ENCODE measurements around the gene CYP4F22. TPM values are rescaled to one million over a fixed set of nuclear protein-coding genes. Genes with fewer than 3 reads are reported as not detected.
A peak's percentile ranks its signal among the peaks of the same experiment; 100 is the strongest.
"Not testable (repeated sequence)": the region's sequence is repeated elsewhere in the genome, so short reads cannot be mapped to it uniquely, and the experiment has no call there.

CYP4F22 gene
- total RNA-seq: not detected
- long read RNA-seq: 0 reads

GRCh38 chr19:15508035-15508710 lies at the start of gene CYP4F22:
TSS of gene CYP4F22 (plus strand) at chr19:15508525. CDS start at chr19:15525337, 16,812 bp downstream.
- ATAC-seq: no peak
- intact Hi-C loops (cut with DNase I): no loop called here

DNA sequence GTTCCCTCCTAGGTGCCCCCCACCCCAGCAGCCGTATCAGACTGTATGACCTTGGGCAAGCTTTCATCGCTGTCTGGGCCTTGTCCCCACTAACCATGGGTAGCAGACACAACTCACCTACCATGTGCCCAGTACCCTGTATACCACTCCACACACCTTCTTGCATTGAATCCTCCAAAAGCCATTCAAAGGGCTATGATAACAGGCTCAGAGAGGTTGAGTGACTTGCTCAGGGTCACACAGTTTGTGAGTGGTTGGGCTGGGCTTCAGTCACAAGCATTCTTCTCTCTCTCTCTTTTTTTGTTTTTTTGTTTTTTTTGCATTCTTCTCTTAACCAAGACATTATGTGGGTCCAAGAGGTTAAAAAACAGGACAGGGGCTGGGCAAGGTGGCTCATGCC lies 46.6 kb upstream of the CYP4F22 start:
- intact Hi-C loops (cut with DNase I): no loop called here
- ATAC-seq: no peak

More at GRCh38 chr19:15508035-15508710, at the start of gene CYP4F22:
- no peak for DNase-seq (ENCODE audit: missing footprints)

GRCh38 chr19:15463861-15464371 lies 44.4 kb upstream of the CYP4F22 start:
- intact Hi-C loops (cut with DNase I): no loop called here
- DNase-seq (ENCODE audit: missing footprints) (peak; percentile 78), ATAC-seq (peak; percentile 49)

More for the DNA sequence above, 46.6 kb upstream of the CYP4F22 start:
- no peak for DNase-seq (ENCODE audit: missing footprints)

- intact Hi-C loops (cut with DNase I): no loop called here
- DNase-seq (ENCODE audit: missing footprints): no peak
- peak; percentile 15 for ATAC-seq
Observed at GRCh38 chr19:15464394-15465385, 43.6 kb upstream of the CYP4F22 start, which contains the start of gene RASAL3. TSS of gene RASAL3 (minus strand) at chr19:15464544. CDS start at chr19:15464358, 186 bp downstream.

DNA sequence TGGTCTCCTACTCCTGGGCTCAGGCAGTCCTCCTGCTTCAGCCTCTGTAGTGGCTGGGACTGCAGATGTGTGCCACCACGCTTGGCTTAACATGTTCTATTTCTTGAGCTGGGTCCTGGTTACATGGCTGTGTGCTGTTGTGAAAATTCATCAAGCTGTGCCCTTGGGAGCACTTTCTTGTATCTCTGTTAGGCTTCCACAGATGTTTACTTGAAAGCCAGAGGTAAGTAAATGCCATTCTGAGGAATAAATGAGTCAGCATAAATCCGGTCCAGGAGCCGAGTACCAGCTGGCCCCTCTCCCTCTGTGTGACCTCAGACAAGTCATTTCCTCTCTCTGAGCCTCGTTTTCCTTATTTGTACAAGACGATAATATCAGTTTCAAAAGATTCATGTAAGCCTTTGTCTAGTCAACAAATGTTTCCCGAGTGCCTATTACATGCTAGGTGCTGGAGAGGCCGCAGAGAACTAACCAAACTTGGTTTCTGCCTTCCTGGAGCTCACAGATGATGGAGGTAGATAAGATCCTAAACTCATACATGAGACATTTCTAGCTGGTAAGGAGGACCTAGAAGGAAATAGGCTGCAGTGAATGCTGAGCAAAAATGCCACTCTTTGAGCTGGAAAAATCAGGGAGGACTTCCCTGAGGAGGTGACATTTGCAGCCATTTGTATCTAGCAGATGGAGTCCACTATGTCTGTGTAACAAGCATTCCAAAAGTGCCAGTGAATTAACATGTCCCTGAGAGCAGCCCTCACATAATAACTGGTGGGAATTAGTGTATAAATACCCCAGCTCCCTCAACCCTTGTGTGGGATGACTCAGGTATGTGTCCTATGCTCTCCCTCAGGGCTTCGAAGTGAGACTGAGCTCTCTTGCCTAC lies 41.2 kb upstream of the CYP4F22 start:
- no peak for DNase-seq (ENCODE audit: missing footprints)
- intact Hi-C loops (cut with DNase I): no loop called here
- no peak for ATAC-seq

DNA sequence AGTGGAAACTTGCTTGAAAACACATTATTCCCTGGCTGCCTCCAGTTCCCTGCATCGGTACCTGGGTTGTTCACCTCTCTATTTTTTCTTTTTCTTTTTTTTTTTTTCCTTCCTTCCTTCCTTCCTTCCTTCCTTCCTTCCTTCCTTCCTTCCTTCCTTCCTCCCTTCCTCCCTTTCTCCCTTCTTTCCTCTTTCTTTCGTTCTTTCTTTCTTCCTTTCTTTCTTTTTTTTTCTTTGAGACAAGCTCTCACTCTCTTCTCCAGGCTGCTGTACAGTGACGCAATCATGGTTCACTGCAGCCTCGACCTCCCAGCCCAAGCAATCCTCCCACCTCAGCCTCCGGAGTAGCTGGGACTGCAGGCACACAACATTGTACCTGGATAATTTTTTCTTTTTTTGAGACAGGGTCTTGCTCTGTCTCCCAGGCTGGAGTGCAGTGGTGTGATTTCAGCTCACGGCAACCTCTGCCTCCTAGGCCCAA lies 40.6 kb upstream of the CYP4F22 start:
- intact Hi-C loops (cut with DNase I): no loop called here
- ATAC-seq: no peak

DNA sequence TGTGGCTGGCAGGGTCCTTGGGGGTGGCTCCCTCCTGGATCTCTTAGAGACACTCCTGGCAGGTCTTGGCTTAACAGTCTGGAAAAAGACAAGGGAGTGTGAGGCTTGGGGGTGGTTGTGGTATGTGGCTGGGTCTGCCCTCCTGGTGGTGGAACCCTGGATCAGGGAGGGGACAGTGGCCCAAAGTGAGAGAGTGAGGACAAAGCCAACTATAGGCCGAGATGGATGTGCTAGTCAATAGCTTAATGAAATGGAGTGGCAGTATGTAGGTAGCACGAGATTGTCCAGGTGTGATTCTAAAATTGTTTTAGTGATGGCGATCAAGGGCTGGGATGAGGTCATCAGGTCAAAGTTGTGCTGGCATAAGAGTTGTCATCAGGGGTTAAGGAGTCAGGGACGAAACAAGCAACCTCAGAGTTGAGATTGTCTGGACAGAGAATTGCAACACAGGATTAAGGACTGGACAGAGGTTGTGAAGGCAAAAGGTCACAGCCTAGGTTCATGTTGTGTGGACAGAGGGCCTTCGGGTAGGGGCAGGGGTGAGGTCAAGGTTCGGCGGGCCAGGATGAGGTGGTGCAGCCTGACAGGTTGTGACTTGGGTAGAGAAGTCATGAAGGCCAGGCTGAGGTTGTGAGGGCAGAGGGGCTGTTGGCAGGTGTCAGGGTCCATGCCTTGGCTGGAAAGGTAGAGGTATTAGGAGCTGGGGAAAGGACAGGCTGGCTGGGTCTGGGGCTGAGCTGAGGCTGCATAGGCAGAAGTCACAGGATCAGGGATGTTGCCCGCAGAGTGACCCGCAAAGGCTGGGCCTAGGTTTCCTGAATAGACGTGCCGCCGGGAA lies 39.4 kb upstream of the CYP4F22 start:
- ATAC-seq: peak; percentile 20
- intact Hi-C loops (cut with DNase I): no loop called here
- no peak for DNase-seq (ENCODE audit: missing footprints)

More for the DNA sequence above, 40.6 kb upstream of the CYP4F22 start:
- DNase-seq (ENCODE audit: missing footprints): no peak

DNA sequence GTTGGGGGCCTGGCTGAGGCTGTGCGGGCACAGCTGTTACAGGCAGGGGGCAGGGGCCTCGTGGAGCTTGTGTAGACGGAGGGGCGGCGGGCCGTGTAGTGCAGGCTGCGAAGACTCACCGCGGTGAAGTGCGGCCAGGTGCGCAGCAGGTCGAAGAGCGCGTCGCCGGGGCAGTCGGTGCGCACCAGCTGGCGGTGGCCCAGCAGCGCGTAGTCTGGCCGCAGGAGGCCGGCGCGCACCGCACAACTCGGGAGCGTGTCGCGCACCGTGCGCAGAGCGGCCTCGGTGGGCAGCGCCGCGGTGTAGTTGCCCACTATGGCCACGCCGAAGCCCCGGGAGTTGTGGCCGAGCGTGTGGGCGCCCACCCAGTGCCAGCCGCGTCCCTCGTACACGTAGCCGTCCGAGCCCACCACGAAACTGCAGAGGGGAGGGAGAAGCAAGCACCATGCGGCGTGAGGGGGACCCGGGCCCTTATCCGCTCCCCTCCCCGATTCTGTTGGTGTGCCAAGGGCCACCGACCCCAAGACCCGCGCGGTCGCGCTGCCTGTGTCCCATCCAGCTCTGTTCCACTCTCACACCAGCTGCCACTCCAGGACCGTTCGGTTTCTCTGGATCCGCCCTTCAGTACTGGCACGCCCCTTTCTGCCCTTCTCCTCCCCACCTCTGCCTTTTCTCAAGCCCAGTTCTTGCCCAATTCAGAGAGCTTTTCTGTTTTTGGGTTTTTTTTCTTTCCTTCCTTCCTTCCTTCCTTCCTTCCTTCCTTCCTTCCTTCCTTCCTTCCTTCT lies 38.6 kb upstream of the CYP4F22 start:
- ATAC-seq (no peak), DNase-seq (ENCODE audit: missing footprints) (no peak)
- intact Hi-C loops (cut with DNase I): no loop called here

GRCh38 chr19:15471639-15472101 lies 36.7 kb upstream of the CYP4F22 start:
- ATAC-seq (no peak), DNase-seq (ENCODE audit: missing footprints) (no peak)
- intact Hi-C loops (cut with DNase I): no loop called here

DNA sequence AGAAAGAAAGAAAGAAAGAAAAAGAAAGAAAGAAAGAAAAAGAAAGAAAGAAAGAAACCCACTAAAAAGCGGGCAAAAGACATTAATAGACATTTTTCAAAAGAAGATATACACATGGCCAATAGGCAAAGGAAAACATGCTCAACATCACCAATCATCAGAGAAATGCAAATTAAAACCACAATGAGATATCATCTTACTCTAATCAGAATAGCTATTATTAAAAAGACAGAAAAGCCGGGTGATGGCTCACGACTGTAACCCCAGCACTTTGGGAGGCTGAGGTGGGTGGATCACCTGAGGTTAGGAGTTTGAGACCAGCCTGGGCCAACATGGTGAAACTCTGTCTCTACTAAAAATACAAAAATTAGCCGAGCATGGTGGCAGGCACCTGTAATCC lies 34.5 kb upstream of the CYP4F22 start:
- ATAC-seq; intact Hi-C loops (cut with DNase I); DNase-seq (ENCODE audit: missing footprints): not testable (repeated sequence)

DNA sequence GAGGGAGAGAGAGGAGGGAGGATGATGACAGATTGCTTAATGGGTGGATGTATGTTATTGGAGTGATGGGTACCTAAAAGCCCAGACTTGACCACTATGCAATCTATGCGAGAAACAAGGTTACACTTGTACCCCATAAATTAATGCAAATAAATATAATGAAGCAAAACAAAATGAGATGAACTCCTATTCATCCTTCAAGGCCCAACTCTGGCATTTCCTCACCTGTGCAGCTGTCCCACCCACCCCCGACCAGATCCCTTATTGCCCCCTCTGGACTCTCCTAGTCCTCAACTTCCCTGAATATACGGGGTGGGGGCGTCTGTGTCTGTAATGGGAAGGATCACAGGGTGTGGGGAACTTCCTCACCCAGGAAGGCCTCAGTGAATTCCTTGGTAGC lies 33.2 kb upstream of the CYP4F22 start:
- ATAC-seq: no peak
- DNase-seq (ENCODE audit: missing footprints): no peak
- intact Hi-C loops (cut with DNase I): no loop called here

GRCh38 chr19:15475611-15476010 lies 32.7 kb upstream of the CYP4F22 start:
- no peak for DNase-seq (ENCODE audit: missing footprints)
- intact Hi-C loops (cut with DNase I): no loop called here

GRCh38 chr19:15476325-15476724 lies 32.0 kb upstream of the CYP4F22 start:
- intact Hi-C loops (cut with DNase I): no loop called here
- ATAC-seq (no peak), DNase-seq (ENCODE audit: missing footprints) (no peak)

More at GRCh38 chr19:15475611-15476010, 32.7 kb upstream of the CYP4F22 start:
- ATAC-seq: no peak

DNA sequence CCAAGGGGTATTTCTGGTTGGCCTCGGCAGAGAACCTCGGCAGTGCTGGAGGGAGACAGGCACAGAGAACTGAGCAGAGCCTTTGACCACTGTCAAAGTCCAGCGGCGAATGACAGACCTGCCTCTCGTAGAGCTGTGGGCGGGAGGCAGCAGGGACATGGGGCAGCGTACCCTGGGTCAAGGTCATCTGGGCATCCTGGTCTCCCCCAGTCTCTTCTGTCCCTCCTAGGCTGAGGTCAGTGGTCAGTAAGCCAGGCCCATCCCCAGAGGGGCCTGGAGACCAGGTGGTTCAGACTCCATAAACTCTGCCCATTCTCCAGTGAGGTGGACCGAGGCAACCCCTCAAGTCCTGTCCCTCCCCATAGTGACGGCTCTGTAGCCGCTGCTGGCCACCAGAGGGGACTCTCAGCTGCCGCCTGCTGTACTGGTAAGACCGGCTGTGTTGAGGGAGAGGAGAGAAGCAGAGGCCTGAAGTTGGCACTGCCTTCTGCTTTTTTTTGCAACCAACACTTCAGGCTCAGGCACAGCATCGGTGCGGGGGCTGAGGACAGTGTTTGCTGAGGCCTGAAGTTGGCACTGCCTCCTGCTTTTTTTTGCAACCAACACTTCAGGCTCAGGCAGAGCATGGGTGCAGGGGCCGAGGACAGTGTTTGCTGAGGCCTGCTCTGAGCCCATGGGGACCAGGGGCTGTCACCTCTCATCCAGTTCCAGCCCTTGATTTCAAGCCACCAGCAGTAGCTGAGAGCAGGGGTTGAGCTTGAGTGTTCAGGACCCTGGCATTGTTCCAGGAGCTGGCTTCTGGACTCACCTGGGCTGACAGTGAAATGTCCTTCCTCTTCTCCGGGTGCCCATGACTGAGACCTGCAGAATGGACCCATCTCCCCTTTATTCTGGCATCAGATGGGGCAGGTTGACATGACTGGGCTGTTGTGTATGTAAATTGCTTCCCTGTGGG lies 28.7 kb upstream of the CYP4F22 start, which contains the start of gene PGLYRP2:
Gene PGLYRP2 (minus strand): TSS at position 111 of the 955 bp plus-strand sequence. CDS start 130 bp downstream, outside the sequence.
- intact Hi-C loops (cut with DNase I): no loop called here
- ATAC-seq (peak; percentile 73), DNase-seq (ENCODE audit: missing footprints) (no peak)

DNA sequence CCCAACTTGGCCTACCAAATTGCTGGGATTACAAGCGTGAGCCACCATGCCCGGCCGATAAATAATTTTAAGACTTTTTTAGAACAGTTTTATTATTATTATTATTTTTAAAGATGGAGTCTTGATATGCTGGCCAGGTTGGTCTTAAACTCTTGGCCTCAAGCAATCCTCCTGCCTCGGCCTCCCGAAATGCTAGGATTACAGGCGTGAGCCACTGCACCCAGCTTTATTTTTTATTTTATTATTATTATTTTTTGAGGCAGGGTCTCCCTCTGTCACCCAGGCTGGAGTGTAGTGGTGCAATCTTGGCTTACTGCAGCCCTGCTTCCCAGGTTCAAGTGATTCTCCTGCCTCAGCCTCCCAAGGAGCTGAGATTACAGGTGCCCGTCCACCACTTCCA lies 27.3 kb upstream of the CYP4F22 start:
- ATAC-seq; intact Hi-C loops (cut with DNase I); DNase-seq (ENCODE audit: missing footprints): not testable (repeated sequence)
